ENCODE data around the gene TMEM223.

TMEM223 gene

DNA sequence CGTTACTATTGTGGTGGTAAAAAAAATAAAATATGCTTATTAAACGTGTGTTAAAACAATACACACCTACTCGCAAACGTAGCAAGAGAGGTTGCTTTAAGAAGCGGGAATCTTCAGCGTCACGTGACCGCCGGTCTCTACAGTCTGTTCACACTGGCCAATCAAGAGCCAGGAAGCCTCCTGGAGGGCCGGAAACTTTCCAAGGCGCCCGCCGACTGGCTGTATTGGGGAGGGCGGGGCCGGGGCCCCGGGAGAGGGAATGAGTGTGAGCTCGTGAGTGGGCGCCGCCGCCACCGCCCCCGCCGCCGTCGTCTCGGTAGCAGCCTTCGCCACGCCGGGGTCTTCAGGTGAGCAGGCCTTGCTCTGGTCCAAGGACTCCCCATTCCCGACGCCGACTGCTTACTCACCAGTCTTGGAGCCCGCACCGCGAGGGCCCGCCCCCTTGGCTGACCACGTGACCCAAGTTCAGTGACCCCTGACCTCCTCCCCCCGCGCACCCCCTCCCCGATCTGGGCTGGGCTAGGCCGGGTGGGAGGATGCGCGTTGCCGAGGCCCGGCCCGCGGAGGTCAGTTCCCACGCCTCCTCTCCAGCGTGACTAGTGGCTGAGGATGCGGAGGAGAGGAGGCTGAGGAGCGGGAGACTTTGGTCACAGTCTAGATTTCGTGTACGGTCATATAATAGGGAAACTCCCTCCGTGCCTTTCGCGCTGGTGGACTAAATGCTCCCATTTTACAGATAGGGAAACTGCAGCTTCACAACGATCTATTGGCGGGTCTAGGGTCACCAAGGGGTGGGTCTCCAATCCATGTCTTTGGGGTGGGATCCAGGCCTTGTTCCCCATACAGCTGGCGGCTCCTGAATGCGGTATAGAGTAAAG, 20.4 kb downstream of the TMEM223 start, which contains the start of gene TAF6L (continued):
- no peak for TF ChIP-seq ZBTB44 (tag by site-specific recombination; IDR thresholded peaks at IDR 0.05)
- peak; percentile 99 for TF ChIP-seq BCL11A (tag by site-specific recombination; IDR thresholded peaks at IDR 0.05; ENCODE audit: low read depth)
- TF ChIP-seq ZIC2 (tag by site-specific recombination; IDR thresholded peaks at IDR 0.05): no peak
- peak; percentile 51; the same call in 1 of the 2 replicates for TF ChIP-seq ZNF341 (tag by site-specific recombination; IDR thresholded peaks at IDR 0.05; ENCODE audit: low read depth)
- peak; percentile 73 for TF ChIP-seq WT1 (tag by site-specific recombination; IDR thresholded peaks at IDR 0.05)
- peak; percentile 43 for TF ChIP-seq OSR2 (tag by site-specific recombination; IDR thresholded peaks at IDR 0.05)
- TF ChIP-seq OVOL3 (tag by site-specific recombination; IDR thresholded peaks at IDR 0.05): 0 out of 2 replicates have a peak, but pooled peaks have one; percentile 37
- TF ChIP-seq PRDM1 (tag by site-specific recombination; IDR thresholded peaks at IDR 0.05): no peak
- TF ChIP-seq ZNF785 (tag by site-specific recombination; IDR thresholded peaks at IDR 0.05): no peak
- no peak for TF ChIP-seq ZNF664 (tag by site-specific recombination; IDR thresholded peaks at IDR 0.05)
- 0 out of 2 replicates have a peak, but pooled peaks have one; percentile 23 for TF ChIP-seq ZFP69B (tag by site-specific recombination; IDR thresholded peaks at IDR 0.05)
- TF ChIP-seq ZNF501 (tag by site-specific recombination; IDR thresholded peaks at IDR 0.05): peak; percentile 41; the same call in 1 of the 2 replicates
- TF ChIP-seq ZNF24 (tag by site-specific recombination; IDR thresholded peaks at IDR 0.05): 0 out of 2 replicates have a peak, but pooled peaks have one; percentile 50
- TF ChIP-seq ZNF530 (tag by site-specific recombination; IDR thresholded peaks at IDR 0.05; ENCODE audit: low read depth): no peak
- no peak for TF ChIP-seq ZNF658 (tag by site-specific recombination; IDR thresholded peaks at IDR 0.05)
- TF ChIP-seq ZNF580 (tag by site-specific recombination; IDR thresholded peaks at IDR 0.05): peak; percentile 70
- TF ChIP-seq HOXC10 (CRISPR knock-in tag; IDR thresholded peaks at IDR 0.05): no peak
- peak; percentile 95 for TF ChIP-seq KLF9 (tag by site-specific recombination; IDR thresholded peaks at IDR 0.05; ENCODE audit: low read depth)
- TF ChIP-seq, protein P1, sequence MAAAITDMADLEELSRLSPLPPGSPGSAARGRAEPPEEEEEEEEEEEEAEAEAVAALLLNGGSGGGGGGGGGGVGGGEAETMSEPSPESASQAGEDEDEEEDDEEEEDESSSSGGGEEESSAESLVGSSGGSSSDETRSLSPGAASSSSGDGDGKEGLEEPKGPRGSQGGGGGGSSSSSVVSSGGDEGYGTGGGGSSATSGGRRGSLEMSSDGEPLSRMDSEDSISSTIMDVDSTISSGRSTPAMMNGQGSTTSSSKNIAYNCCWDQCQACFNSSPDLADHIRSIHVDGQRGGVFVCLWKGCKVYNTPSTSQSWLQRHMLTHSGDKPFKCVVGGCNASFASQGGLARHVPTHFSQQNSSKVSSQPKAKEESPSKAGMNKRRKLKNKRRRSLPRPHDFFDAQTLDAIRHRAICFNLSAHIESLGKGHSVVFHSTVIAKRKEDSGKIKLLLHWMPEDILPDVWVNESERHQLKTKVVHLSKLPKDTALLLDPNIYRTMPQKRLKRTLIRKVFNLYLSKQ (tag by site-specific recombination; IDR thresholded peaks at IDR 0.05; ENCODE audit: borderline replicate concordance): no peak
- peak; percentile 80 for TF ChIP-seq KLF1 (tag by site-specific recombination; IDR thresholded peaks at IDR 0.05)
- peak; percentile 44; the same call in 1 of the 2 replicates for TF ChIP-seq ZNF843 (tag by site-specific recombination; IDR thresholded peaks at IDR 0.05)
- no peak for TF ChIP-seq ZBTB48 (tag by site-specific recombination; IDR thresholded peaks at IDR 0.05)
- TF ChIP-seq KLF10 (tag by site-specific recombination; IDR thresholded peaks at IDR 0.05): peak; percentile 96
- TF ChIP-seq ZNF324 (tag by site-specific recombination; IDR thresholded peaks at IDR 0.05): peak; percentile 53; the same call in 1 of the 2 replicates
- TF ChIP-seq PATZ1 (tag by site-specific recombination; IDR thresholded peaks at IDR 0.05): peak; percentile 99
- no peak for TF ChIP-seq HOXA7 (CRISPR knock-in tag; IDR thresholded peaks at IDR 0.05; ENCODE audit: borderline replicate concordance)
- TF ChIP-seq YY2 (tag by site-specific recombination; IDR thresholded peaks at IDR 0.05): no peak
- no peak for TF ChIP-seq ZNF202 (tag by site-specific recombination; IDR thresholded peaks at IDR 0.05; ENCODE audit: borderline replicate concordance)
- peak; percentile 58; the same call in 1 of the 2 replicates for TF ChIP-seq ZNF629 (tag by site-specific recombination; IDR thresholded peaks at IDR 0.05)
- TF ChIP-seq MYNN (tag by site-specific recombination; IDR thresholded peaks at IDR 0.05; ENCODE audit: borderline replicate concordance): no peak
- peak; percentile 99 for TF ChIP-seq BCL11B (tag by site-specific recombination; IDR thresholded peaks at IDR 0.05; ENCODE audit: low read depth)
- no peak for TF ChIP-seq ZNF423 (tag by site-specific recombination; IDR thresholded peaks at IDR 0.05)
- peak; percentile 38; the same call in 1 of the 2 replicates for TF ChIP-seq ZNF513 (tag by site-specific recombination; IDR thresholded peaks at IDR 0.05)
- peak; percentile 99 for TF ChIP-seq ZBTB20 (tag by site-specific recombination; IDR thresholded peaks at IDR 0.05)
- TF ChIP-seq ZNF112 (tag by site-specific recombination; IDR thresholded peaks at IDR 0.05): no peak
